GM21367 (cell line): ENCODE data around the gene SLC36A4.
"Not testable (repeated sequence)": the region's sequence is repeated elsewhere in the genome, so short reads cannot be mapped to it uniquely, and the experiment has no call there.

Source experiments
- ATAC-seq: cut with Tn5 transposase; IDR thresholded peaks from one replicate; pipeline ENCODE4 v1.9.1; 2021; ENCODE audit not compliant: unreplicated experiment

SLC36A4 gene

DNA sequence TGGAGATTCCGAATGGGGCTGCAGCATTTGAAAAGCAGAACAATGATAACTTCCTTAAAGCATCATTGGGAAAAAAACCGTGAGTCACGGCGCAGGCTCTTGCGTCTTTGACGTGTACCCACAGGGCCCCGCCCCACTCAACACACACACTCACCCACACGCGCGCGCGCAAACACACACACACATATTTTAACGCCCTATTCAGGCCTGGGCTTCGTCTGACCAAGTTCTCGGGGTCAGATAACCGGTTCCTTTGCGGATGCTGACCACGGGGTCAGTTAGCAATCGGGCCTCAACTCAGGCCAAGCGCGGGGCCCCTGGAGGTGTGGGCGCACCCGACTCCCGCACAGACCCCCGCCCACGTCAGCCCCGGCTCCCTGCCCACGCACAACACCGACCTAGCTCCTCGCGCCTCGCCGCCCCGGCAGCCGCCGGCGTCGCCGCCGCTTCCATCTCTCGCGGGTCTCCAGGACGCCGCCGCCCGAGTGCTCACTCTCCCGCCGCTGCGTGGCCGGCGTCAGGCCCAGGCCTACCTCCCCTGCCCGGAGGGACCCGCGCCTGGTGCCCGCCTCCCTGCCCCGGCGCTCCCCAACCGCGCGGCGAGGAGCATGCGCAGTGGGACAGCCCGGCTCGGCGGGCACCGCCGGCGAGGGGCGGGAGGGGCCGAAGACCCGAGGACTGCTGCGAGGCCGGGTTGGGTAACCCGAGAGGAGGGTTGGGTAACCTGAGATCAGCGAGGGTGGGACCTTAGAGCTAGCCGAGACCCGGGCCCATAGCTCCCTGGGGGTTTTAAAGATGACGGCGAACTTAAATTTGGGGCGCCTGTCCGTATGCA lies at the start of gene SLC36A4:
Gene SLC36A4, minus strand, starts transcription at position 612 of the 835 bp plus-strand sequence. Its CDS starts 159 bp downstream, at position 453.
- peak; percentile 84 for ATAC-seq

DNA sequence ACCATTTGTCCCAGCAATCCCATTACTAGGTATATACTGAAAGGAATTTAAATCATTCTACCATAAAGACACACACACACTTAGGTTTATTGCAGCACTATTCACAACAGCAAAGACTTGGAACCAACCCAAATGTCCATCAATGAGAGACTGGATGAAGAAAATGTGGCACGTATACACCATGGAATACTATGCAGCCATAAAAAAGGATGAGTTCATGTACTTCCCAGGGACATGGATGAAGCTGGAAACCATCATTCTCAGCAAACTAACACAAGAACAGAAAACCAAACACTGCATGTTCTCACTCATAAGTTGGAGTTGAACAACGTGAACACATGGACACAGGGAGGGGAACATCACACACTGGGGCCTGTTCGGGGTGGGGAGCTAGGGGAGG lies 49.0 kb upstream of the SLC36A4 start:
- ATAC-seq = not testable (repeated sequence)

DNA sequence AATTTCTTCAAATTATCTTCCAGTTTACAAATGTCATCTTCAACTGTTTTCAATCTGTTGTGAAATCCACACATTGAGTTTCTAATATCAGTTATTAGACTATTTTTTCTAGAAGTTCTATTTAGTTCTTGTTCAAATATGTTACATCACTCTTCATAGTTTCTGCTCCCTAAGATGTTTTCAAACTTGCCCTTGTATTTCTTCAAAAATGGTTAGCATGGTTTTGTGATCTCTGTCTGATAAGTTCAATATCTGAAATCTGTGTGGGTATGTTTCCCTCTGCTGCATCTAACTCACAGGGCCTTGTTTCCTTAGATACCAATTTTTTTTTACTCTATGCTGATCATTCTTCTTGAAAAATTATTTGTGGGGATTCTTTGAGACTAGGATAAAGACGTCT lies 46.2 kb upstream of the SLC36A4 start:
- no peak for ATAC-seq

DNA sequence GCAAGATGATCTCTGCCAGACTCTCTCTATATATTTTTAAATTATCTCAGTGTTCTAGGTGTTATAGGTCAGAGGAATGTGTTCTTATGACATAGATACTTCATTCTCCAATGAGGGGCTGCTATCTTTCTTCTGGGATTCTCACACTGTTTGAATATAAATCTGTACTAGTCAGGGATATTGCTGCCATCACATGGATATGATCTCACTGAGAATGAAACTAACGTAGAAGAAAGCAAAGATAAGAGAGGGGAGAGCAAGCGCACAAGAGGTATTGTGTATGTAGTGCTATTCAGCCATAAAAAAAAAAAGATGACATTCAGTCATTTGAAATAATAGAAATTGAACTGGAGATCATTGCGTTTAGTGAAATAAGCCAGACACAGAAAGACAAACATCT lies 42.2 kb upstream of the SLC36A4 start:
- ATAC-seq = no peak

DNA sequence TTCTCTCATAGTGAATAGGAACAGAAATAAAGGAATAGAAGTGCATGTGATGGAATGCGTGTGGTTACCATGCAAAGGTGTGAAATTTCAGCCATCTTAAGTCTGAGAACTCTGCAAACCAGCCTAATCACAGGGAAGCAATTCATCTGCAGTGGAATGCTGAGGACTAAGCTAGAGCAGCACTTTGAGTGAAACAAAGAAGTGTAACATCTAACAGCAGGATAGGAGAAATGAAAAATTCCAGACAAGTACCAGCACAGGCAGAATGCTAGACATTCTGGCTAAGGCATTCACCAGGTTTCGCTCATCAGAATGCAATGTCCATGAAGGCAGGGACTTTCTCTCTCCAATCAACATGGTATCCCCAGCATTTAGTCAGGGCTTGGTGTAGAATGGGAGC lies 41.2 kb upstream of the SLC36A4 start:
- no peak for ATAC-seq

DNA sequence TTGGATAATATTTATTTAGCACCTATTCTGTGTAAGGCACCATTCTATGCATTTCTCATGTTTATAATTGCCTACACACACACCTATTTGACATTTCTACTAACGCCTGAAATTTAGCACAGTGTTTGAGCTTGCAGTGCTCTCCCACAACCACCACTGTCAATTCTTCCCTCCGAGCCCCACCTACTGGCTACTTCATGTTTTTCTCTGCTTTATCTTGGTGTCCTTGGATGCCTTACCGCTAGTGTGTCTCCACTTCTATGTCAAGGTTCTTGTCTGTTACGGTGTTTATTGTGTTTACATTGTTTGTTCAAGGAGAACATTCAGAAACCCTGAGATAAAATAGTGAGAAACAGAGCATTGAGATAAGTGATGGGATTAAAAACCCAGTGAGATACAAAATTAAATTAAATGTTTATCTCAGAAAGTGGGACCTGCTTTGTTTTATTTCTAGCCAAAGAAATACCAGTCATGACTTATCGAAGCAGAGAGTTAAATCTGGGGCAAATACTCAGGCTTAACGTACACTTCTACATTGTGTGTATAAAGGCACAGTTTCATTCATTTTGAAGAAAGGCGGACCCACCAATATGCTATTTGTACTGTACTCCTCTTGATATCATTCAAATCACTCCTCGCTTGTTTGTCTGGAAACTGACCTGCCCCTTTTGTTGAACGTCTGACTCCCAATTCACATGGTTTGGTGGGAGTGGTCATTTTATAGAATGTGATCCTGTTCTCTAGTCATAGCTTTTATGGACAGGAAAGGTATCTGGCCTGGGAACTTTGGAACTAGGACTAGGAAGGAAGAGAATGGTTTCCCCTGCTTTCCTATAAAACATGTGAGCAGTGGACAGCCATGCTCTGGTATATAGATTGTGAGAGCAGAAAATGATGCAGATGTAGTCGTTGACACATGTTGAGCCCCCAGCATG lies 39.2 kb upstream of the SLC36A4 start:
- ATAC-seq = peak; percentile 59

DNA sequence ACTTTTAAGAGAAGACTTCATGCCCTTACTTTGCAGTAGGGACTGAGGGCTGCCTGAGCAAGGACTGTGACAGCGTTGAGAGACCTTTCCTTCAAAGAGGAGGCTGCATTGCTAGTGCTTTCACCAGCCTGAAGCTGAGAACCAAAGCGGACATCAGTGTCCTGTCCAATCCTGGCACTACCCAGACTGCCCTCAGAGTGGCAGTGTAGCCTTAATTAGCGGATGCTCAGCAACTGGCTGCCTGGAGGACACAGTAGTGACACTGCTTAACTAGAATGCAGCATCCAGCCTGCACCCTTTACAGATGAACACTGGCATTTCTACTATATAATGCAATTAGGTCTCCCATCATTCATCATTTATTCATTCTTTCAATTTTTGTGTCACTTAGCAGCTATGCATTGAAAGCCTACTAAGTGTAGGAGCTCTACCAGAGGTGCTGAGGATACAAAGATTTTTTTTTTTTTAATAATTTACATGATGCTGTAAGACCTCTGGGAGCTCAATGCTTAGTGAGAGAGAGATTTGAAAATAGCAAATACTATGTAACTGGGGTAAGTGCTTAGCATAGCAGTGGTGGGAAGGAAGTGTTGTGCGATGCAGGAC lies 36.9 kb upstream of the SLC36A4 start:
- peak; percentile 98 for ATAC-seq

DNA sequence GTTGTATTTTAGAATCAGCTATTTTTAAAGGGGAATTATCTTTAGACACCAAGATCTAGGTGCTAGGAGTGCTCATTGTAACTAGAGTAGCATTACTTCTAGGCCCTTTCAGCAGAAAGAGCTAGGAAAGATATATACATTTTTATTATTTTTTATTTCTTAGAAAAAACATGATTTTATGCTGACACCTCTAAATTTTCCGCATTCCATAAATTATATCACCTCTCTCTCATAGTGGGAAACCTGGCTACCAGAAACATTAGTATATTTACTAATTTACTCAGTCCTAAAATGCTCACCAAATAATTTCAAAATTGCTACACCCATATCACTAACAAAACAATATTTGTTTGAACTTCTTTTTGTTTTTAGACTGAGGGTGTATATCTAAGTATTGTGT lies 32.1 kb upstream of the SLC36A4 start:
- no peak for ATAC-seq

DNA sequence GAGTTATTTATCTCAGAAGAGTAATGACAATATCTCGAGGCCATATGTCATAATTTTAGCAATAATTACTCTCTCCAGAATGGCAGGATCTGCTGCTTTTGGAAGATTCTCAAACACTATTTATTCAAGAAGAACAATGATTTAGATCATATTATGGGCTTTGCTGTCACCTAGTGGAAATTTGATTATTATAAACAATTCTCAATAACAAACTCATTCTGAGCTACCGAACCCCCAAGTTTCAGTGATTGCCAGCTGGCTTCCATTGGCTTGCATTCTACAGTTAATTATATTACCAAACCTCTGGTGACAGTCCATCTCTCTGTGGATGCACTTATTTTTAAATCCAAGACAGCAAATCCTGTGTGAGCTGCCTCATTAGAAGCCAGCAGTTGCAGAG lies 27.9 kb upstream of the SLC36A4 start:
- ATAC-seq = no peak

DNA sequence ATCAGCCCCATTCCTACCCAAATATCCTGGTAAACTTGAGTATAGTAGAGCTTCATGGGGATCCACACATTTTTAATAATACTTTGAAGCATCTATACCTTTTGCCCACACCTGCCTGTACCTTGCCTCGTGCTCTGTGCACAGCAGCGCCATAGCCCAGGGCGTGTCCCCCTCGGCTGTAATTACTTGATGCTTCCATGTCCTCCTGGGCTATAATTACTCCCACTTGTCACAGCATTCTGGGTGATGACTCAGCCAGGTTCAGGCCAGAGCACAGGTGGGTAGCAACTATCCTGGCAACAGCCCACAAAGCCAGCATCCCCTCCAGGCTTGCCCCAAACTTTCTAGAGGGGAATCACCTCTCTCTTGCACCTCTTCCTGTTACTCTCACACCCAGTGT lies 23.7 kb upstream of the SLC36A4 start:
- no peak for ATAC-seq

DNA sequence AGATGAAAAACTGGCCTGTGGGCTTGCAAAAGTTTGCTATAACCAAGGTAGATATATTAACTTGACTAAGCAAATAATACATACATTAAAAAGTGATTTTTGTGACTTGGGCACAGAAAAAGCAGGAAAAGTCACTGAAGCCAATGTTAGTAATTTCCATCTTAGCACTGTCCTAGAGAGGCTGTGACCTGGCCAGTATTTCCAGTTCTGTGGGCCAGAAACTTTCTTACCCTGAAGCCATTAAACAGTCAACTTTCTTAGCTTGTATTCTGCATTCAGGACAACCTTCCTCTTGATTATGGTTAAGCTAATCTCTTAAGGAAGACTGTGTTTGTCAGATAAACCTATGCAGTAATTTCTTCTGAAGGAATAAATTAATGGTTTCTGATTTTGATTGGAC lies 22.3 kb upstream of the SLC36A4 start:
- ATAC-seq = no peak

DNA sequence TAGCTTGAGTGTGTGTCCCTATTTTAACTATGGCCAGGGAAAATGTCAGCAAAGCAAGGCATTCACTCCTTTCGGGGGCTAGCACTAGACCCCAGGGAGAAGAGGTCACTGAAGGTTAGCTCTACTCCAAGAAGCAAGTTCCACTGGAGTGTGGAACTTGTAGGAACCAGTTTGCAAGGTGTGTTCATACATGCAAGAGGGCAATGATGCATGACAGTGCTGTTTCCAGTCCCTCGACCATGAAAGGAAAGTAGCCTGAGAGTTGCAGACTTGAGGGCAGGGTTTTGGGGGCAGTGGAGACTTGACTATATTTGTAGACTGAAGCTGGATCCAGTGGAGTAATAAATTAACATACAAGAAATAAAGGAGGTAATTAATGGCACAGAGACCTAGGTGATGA lies 21.6 kb upstream of the SLC36A4 start:
- ATAC-seq = no peak

DNA sequence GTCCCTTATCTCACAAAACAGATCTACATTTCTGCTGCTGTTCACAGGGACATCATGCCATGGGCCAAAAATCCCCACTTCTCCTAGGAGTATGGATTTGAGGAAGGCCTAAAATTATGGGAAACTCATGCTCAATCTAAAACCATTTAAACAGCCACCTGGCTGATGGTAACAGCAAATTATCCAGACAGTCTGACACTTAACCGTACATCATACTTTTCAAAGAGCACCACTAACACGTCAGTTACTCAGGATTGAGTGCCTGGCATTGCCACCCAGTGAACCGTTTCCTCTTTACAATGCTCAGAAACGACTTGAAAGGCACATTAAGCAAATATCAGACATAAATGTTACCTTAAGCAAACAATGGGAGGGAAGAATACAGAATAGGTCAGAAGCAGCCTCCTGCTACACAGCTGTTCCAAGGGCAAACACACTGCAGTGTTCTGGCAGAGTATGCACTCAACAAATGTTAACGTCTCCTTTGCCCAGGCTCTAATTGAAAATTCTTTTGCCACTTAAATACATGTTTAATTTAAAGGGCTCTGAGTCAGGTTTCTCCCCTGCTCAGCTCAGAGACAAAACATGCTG lies 18.8 kb upstream of the SLC36A4 start:
- ATAC-seq = no peak

DNA sequence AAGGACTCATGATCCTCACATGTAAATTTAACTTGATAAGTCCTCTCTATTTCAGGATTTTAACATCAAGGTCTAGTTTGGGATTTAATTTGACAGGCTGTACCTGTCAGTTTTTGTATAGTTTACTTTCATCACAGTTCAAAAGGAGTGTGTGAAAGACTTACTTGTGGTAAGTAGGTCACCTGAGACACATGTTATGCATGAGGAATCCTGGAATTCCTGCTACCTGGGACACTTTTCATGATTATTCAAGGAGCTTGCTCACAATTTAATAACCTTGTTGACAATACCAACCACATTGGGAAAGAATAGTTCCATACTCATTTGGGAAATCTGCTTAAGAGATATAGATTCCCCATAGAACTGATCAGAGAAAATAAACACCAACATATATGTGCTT lies 15.8 kb upstream of the SLC36A4 start:
- no peak for ATAC-seq

DNA sequence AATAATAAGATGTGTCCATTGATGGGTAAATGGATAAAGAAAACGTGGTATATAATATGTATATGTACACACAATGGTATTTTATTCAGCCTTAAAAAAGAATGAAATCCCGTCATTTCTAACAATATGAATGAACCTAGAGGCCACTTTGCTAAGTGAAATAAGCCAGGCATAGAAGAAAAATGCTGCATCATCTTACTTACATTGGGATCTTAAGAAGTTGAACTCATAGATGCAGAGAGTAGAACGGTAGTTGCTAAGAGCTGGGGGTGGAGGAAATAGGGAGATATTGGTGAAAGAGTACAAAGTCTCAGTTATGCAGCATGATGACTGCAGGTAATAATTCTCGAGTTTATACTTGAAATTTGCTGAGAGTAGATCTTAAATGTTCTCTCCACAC lies 14.3 kb upstream of the SLC36A4 start:
- no peak for ATAC-seq

DNA sequence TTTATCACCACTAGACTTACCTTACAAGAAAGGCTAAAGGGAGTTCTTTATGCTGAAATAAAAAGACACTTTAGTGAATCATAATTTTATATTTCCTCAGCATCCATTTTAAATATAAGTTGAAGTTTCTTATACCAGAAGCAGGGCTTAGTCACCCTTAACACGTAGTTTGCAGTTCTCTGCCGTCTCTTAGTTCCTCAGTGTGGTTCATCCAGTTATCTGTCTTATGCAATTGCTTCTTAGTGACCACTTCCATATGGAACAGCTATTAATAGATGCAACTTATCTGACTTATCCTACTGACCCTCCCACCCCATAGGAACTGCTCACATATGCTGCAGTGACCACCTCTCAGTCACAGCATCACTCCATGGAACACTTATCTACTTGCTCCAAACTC lies 11.7 kb upstream of the SLC36A4 start:
- ATAC-seq = no peak

DNA sequence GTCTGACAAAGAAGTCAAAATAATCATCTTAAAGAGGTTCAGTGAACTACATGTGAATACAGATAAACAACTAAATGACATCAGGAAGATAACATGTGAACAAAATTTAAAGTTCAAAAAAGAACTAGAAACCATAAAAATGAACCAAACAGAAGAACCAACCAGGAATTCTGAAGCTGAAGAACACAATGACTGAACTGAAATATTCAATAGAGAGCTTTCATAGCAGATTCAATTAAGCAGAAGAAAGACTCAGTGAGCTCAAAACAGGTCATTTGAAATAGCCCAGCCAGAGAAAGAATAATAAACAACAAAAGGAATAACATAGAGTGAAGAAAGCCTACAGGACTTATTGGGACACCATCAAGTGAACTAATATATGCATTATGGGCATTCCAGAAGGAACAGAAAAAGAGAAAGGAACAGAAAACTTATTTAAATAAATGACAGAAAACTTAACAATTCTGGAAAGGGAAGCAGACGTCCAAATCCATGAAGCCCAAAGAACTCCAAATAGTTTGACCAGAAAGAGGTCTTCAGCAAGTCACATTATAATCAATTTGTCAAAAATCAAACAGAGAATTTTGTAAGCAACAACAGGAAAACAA lies 11.0 kb upstream of the SLC36A4 start:
- no peak for ATAC-seq

DNA sequence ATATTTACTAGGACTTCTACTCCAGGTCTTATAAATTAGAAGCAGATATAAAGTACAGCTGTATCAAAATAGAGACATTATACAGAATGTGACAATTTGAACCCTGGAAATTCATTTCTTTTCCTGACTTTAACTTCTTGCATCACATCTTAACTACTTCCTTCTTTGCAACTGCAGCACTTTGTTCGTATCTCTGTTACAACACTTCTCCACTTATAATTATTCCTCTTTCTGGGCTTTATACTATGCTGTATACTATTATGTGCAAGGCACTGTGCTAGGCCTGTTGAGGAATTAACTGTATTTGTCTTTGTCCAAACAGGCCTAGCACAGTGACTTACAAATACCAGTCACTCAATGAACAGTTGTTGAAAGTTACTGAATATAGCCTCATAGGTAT lies 1.8 kb upstream of the SLC36A4 start:
- ATAC-seq = no peak

DNA sequence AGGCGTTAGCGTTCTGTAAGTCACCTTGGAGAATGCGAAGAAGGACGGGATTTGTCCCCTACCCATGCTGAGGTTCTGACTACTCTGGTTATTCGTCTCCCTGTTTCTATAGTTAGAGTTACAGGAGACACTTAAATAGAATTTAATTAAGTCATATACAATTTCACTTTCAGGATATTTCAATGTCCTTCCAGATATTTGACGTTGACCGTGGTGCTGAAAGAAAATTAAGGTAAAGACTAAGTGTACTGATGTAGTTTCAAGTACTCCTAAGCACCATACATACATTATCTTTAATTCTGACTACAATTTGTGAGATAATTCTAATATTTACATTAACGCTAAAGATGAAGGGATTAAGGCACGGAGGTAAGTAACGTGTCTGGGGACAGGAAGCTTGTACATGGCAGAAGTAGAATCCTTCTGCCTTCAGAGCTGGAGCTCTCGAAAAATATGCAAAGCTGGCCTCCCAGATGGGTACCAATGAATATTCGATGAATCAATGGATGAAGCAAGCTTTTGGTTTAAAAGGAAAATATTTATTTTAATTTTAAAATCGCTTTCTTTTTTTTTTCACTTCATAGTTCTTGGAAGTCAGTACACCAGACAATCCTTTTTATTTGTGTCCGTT lies 539 bp upstream of the SLC36A4 start:
- ATAC-seq = no peak

DNA sequence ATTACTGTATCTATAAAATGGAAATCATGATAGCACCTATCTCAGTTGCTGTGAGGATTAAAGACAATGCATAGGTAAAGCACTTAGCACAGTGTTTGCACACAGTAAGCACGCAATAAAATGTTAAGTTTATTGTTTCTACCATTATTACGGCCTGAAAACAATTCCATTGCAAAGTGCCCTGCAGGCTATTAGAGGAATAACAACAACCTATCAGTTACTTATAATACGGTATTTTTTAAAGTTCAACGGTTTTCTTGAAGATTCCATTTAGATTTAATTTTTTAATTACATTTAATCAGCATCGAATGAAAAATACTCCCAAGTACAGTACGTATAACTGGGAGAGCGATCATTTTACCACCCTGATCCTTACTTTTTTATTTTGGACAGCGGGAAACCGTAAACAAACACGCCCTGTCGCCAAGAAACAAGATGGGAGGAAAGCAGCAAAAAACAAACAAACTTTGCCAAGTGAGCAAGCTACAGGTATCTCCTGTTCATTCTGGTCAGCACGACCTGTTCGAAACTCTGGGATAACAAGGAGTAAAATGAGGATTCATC lies 893 bp downstream of the SLC36A4 start:
- peak; percentile 13 for ATAC-seq
